NCI-H2107 treated with DMSO at 0.1 percent for 48 hours (cell line): ENCODE measurements around the gene CAPZB.

Source experiments
- DNase-seq: peaks from one replicate; lab custom pipeline; 2025; ENCODE audit not compliant: unreplicated experiment; lab: John Stamatoyannopoulos, UW

Gene CAPZB

DNA sequence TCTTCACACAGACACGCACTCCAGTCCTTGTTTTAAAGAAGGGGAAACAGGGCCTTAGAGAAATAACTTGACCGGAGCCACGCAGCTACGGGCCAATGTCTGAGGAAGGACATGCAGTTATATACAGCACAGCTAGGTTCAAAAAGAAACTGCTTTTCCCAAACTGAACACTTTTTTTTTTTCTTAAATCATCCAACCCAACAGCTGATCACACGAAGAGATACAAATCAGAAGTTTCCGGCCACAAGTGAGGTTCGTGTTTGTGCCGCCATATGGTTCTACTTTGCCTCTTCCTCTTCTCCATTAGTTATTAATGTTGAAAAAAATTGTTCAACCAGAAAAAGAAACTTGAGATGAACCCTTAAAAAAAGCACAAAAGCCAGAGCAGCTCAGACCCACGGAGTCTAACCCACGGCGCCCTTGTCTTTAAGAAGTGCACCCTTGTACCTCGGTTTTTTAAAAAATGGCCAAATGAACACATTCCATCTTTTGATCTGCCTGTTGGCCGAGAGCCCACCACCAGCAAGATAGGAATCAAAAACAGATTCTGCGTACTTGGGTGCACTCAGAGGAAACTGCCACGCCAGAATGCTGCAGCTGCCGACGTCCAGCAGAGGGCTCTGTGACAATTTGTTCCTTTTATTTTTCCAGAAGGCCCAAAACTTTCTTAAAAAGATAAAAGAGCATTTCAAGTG is 94.3 kb downstream of the CAPZB start:
- DNase-seq, result no peak

DNA sequence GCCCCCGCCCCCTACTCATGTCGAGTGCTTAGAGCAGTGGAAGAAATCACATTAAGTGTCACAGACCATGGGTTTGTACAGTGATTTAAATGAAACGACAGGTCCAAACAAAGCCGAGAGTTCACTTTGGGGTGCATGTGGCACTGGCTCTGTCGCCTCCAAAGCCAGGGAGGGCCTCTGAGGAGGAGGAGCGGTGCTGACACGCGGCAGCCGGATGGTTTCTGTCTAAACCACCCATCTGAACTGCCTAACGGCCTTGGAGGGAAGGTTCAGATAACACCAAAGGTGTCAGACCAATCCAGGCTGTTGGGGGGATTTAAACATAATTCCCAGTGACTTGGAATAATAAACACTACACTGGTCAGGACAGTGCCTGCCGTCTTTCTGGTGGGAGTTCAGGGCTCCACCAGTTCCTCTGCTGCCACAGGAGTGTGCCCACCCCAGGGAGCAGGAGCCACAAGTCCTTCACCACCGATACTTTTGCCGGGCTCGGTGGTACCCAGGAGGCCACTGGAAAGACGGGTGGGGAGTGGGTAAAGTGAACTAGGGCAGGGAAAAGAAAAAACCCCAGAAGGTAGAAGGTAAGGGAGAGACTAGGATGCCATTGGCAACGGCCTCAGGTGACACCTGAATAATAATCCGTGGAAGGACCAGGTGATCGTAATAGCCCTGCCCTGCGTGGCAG is 95.0 kb downstream of the CAPZB start:
- DNase-seq, result no peak

DNA sequence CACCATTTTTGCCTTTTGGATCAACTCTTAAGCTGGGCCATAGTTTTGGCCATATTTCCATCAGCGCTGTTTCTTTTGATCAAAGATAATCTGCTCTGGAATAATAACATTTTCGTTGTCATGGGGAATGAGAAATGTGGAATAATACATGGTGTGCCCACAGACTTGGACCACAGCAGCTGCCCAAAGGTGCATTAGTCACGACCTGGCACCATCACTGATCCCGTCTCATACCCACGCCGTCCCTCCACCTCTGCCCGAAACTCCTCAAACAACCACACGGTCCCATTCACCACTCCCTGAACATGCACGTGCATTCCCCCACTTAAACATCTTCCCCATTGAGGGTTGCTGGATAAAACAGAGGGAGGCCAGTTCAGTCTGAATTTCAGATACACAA is 96.4 kb downstream of the CAPZB start:
- no peak for DNase-seq

DNA sequence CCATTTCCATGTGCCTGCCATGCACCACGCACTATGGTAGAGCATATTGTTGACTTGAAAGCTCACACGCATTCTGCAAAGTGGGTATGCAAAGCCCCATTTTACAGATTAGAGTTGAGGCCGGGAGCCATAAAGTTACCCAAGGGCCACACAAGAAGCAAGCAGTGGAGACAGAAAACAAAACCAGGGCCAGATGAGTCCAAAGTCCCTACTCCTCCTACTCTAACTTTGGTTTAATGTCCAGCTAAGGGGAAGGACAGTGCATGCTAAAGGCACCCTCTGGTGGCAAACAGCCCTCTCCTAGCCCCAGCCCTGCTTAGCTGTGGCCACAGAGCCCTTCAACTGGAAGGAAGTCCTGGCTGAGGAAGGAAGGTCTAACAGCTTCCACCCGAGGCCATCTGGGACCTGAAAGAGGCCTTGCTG is 98.3 kb downstream of the CAPZB start:
- DNase-seq, result no peak

DNA sequence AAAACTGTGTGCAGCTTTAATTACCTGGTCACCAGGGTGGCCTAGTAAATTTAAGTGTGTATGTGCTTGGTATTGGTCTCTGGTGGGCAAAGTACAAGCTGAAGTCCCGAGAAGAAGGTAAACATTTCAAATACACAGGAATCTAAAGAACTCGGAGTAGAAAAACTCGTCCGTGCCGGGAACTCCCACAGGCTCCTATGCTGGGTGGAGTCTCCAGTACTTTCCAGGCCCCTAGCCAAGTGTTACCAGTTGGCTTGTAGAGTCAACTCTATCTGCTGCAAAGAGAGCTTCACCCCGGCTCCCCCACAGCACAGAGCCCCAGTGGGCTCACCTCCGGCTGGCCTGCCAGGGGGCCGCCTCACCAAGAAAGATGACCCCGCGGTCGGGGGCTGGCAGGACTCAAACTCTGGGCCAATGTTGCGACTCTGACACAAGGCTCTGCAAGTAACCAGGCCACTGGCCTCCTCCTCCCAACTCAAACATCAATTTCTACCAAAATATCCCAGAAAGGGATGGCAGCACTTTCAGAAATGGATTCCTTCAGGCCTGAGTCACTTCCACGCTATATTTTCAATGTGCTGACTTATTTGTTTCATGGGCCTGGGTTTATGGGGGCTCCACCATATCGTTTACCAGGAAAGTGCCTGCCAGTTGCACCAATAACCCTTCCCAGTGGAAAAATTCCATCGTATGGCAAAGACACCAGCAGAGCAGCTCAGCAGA is 99.3 kb downstream of the CAPZB start:
- no peak for DNase-seq

DNA sequence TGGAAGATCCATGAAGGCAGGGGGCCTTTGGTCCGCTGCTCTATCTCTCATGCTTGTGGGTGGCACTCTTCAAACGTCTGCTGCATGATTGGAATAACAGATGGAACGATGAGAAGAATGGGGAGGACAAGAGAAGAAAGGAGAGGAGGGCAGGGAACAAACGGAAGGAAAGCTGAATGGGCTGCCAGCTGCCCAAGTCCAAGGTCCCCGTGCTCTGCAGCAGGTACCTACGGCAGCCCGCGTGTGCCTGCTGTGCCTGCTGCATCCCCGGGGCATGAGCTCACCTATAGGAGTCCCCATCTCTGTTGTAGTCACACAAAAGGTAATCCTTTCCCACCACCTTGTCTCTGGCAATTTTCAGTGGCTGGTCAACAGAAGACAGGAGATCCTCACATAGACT is 100.1 kb downstream of the CAPZB start:
- DNase-seq, result no peak

DNA sequence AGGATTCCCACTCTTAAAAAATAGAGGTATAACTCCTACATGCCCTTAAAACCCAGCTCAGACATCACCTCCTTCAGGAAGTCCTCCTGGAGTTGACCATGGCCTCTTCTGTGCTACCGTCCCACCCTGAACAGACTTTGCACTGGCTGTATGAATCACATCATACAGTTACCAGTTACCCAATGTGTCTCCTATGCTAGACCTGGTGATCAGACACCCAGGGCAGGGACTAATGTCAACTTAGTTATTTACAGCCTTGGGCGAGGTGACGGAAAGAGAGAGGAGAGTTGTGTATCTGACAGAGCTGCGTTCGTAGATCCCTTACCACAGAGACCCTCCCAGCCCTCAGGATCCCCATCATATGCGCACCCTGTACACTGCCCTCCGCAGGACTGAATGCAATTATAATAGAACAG is 100.6 kb downstream of the CAPZB start:
- no peak for DNase-seq

DNA sequence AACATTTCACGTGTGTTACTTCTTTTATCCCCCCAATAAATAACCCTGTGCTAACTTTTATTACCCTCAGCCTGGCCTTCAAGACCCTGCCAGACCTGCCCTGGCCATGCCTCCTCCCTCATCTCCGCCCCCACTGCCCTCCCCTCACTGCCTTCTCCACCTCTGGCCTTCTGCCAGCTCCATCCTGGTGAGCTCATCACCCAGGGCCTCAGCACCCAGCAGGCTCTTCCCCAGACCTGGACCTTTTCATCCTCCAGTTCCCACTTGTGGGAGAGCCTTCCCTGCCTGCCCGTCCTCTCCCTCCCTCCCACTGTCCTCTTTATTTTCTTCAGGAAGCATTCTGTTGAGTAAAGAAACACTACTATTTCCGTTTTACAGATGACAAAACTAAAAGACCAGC is 101.2 kb downstream of the CAPZB start:
- no peak for DNase-seq

DNA sequence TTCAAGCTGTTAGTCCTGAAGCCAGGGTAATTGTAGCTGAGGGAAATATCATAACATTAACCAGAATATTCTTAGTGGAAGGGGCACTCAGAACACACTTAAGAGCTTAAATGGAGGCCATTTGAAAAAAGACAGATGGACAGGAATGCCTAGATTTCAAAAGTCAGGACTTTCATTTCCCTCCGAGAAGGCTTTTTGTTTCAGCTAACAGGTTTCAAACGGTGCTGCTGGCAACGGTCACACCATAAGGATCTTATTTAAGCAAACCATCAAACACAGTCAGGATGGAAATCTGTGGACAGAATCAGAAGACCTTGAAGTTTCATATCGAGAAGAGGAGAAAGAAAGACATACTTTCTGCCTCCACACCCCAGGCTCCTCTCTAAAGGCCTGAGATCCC is 103.1 kb downstream of the CAPZB start:
- no peak for DNase-seq

DNA sequence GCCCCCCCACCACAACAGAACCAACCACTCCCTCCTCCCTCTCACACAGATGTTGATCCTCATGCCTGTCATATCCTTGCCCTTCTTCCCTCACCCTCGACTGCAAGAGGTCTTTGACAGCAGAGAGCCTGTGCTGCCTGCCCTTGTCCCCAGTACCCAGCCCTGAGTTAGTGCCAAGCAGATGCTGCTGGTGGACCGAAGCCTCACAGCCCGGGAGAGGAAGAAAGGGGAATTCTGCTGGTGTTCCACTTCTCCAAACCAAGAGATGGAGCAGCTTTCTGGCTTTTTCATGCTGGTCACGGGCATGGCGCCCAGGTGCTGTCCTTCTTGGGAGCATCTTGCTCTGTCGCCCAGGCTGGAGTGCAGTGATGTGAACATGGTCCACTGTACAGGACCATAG is 104.1 kb downstream of the CAPZB start:
- no peak for DNase-seq

DNA sequence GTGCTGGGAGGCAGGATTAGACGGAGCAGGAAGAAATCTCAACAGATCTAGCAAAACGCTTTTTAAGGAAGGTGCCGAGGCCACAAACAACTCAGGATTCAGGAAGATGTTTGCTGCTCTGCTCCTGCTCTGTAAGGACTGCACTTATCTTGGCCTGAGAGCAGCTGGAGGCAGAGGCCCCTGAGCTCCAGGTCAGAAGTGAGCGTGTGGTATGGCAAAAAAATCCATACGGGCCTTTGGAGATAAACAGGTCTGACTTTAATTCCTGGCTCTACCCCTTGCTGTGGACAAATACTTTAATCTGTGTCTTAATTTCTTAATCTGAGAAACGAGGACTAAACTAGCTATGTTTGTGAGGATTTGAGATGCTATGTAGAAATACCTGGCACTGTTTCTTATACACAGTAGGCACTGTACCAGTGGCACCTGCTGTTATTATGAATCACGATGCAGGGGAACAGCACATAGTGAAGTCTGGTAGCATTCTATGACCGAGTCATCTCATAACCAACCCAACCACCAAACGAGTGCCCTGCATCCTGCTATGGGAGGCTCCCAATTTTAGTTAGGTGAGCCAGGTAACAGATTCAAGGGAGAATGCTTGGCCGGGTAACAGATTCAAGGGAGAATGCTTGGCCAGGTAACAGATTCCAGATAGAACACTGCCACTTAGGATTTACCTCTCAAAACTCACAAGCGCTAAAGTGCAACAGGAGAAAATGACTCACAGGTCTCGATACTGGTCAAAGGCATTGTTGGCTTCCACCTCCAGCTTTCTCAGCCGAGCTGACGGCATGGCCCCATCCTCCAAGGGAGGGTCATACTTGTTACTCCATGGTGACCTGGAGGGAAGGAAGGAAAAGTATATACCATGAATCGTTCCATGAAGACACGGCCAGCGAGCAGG is 107.3 kb downstream of the CAPZB start:
- DNase-seq, result no peak

DNA sequence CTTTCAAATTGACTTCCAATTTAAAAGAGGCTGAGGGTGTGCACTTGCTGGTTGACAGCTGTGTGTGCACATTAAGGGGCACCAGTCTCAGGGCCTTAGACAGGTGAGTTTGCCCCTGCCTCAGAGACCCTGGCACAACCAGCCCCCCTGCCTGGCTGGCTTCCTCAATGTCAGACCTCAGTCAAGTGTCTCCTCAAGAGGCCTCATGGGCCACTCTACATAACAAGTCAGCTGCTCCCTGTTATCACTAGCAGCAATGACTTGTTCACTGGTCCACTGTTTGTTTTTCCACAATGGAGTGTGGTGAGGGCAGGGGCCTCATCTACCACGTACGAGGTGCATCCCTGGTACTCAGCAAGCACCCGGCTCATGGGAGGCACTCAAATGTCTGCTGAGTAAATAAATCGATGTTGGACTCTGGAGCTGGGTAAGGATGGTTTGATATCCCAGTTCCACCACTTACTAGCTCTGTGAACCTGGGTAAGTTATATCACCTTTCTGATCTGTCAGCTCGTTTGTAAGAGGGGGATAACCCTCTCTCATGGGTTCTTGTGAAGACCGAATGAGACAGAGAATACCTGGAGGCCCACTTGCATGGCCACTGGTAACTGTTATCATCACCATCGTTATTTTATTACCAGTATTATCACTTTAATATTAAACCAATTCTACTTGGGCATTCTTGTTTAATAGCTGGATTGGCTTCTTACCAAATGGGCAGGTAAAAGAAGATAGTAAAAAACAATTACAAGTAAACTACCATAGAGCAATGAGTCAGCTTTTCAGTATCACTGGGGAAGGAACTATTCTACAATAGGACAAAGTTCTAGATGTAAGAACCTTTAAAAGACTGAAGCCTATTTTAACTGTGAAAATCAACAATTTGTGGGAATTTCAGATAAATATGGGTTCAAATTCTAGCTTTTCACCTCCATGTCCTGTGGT is 108.6 kb downstream of the CAPZB start:
- no peak for DNase-seq

DNA sequence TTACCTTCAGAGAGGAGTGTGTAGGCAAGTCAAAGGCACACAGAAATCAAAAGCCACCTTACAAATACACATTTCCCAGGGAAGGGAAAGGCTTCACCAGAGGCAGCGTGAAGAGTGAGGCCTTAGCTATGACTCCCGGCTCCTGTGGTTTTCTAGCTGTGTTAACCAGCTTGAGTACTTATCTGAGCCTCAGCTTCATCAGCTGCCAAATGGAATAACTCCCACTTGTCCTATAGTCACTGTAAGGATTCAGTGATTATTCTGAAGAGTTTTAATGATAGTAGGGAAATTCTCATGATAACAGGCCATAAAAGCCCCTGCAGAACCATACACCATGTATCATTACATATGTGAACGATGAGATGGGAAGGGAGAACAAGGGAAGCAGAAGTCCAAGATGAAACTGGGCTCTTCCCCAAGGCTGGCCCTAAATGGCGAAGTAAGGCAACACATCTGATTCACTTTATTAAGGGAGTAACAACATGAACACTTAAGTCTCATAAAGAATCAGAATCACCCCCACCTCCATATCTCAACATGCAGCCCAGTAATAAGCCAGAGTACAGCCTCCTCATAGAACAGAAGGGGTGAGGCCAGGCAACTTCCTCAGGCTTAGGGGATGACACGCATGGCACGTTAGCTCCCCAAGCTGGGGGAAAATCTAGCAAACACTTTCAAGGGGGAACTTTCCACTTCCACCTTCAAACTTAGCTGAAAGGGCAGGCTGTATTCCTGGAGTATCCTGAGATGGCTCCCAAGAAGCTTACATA is 109.5 kb downstream of the CAPZB start:
- DNase-seq, result no peak

DNA sequence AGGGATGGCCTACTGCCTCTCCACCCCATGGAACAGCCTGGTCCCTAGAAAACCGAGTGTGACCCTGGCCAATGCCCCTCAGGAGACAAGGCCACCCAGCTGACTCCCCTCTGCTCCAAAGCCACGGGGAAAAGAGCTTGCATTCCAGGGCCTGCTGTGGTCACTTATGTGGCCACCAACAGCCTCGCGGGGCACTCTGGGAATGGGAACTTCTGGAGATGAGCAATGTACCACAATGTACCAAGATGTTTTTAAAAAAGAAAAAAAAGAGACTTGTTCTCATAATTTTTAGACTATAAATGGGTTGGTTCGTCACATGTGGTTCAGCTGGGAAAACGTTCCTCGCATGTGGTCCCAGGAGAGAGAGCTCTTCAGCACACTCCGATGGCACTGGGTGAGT is 110.4 kb downstream of the CAPZB start:
- no peak for DNase-seq

DNA sequence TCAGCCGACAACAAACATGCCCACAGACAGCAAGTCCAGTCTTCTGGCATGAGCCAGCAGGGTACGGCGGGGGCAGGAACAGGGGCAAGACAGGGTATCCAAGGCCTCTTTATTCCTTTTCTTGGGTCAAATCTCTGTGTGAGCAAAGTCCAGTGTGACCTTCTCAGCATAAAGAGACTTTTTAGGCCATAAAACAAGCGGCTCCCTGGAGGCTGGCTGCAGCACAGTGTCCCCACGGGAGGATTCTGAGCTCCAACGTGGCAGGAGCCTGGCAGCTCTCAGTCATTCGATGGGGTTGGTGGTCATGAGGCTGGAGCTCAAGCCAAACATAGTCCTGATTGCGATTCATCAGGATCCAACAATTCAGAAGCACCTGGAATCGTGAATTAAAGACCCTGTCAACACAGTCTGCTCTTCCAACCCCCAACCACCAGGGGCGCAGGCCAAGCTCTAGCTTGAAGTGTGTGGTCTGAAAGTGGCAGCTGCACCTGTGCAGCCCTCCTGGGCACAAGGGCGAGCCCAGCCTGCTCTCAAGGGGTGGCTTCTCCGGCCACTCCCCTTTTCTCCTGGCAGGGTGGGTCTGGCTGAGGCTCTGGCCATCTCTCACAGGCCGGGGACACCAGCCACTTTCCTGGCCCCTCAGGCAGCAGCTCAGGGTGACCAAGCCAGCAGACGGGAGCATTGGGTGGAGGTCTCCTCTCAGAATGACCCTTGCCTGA is 111.1 kb downstream of the CAPZB start:
- DNase-seq, result no peak

DNA sequence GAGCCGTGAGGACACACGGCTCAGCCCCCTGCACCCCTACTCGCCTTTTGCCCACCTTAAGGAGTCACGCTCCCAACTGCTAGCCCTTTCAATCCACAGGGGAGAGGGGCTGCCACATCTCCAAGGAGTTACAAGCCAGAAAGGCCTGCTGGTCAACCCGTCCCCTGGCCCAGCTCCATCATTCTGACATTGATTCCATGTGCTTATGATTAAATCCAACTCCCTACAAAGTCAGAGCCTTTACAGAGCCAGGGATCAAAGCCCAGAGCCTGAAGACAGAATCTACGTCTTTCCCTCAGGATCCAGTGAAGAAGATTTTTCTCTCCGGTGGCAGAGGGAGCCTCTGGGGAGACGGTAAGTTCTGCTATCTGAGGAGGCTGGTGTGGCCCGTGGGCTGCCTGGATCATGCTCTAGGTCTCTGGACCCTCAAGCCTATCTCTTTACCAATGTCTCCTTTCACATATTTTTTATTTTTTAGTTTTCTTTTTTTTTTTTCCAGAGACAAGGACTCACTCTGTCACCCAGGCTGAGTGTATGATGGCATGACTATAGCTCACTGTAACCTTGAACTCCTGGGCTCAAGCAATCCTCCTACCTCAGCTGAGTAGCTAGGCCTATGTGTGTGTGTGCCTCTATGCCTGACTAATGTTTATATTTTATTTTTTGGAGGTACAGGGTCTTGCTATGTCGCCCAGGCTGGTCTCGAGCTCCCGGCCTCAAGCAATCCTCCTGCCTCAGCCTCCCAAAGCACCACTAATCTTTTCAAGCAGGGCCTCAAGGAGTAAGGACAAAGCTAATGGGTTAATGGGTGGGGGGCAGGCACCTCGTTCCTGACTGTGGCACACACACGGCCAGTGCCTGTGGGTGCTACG is 111.9 kb downstream of the CAPZB start:
- no peak for DNase-seq

DNA sequence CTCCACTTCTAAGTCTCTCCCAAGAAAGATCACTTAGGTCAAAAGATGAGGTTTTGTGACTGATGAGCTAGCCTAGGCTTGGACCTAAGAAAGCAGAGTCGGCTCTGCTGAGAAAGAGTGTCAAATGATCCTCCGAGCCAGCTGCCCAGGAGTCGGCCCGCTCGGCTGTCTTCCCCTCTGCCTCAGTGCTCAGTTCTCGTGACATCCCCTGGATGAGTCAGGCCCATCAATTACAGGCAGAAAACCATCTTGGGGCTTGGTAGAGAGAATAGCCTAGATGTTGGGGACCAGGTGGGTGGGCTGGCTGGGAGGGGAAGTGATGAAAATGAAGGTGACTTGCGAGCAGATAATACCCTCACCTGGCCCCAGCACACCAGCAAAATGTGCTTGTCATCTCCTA is 112.7 kb downstream of the CAPZB start:
- no peak for DNase-seq

DNA sequence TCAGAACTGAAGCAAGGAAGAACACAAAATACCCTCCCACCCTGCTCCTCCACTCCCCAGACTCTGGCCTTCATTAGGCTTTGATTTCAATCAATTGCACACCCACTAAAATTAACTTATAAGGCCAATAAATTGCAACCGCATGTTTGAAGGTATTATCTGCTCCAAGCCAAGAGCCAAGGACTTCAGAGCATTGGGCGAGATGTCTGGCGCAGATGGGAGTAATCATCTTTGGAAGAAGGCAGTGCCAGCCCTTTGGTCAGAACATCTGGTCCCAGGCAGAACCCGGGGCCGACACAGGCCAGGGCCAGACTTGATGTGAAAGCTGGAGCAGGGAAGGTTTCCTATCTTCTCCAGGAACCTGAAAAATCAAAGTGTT is 113.2 kb downstream of the CAPZB start:
- no peak for DNase-seq
